Measurements from ENCODE around the gene AMN. TPM values are rescaled to one million over a fixed set of nuclear protein-coding genes. Genes with fewer than 3 reads are reported as not detected.

AMN gene
- total and polyA plus RNA-seq, 9 donors = 0.10 to 4.6 (median 0.59) TPM; not detected in 1

GRCh38 chr14:102878174-102878969, 44.1 kb upstream of the AMN start:
- H3K4me3 ChIP-seq = no peak overlapping the region
- H3K36me3 ChIP-seq = no peaks in the 10 kb centered on the region
- no peak overlapping the region for H3K27ac ChIP-seq
- H3K4me1 ChIP-seq (ENCODE audit: insufficient read depth) = no peaks in the 10 kb centered on the region
- no peak for TF ChIP-seq CTCF (IDR thresholded peaks at IDR 0.05)
- no peak for TF ChIP-seq POLR2A (IDR thresholded peaks at IDR 0.05)
- TF ChIP-seq EP300 (IDR thresholded peaks at IDR 0.05) = no peak
- WGBS, 3 donors = 79 to 85% (median 82%) methylated on average over 6 of the region's 6 CpGs
- intact Hi-C loops (cut with DNase I) = no loop called here
- no peaks in the 10 kb centered on the region for H3K27me3 ChIP-seq
- no peaks in the 10 kb centered on the region for H3K9me3 ChIP-seq
- no peak for DNase-seq

GRCh38 chr14:102878970-102879460, 43.4 kb upstream of the AMN start:
- no peaks in the 10 kb centered on the region for H3K4me1 ChIP-seq (ENCODE audit: insufficient read depth)
- intact Hi-C loops (cut with DNase I) = no loop called here
- no peak overlapping the region for H3K27ac ChIP-seq
- no peak overlapping the region for H3K4me3 ChIP-seq
- H3K27me3 ChIP-seq = no peaks in the 10 kb centered on the region
- no peak for DNase-seq
- TF ChIP-seq POLR2A (IDR thresholded peaks at IDR 0.05) (no peak), CTCF (IDR thresholded peaks at IDR 0.05) (no peak), EP300 (IDR thresholded peaks at IDR 0.05) (no peak)
- H3K9me3 ChIP-seq = no peaks in the 10 kb centered on the region
- no peaks in the 10 kb centered on the region for H3K36me3 ChIP-seq
- whole genome bisulfite sequencing, 3 donors = 90 to 94% (median 94%) methylated on average over 6 of the region's 6 CpGs

GRCh38 chr14:102882226-102882906, 40.1 kb upstream of the AMN start:
- Histone ChIP-seq H3K27ac (no peak overlapping the region), H3K9me3 (no peaks in the 10 kb centered on the region), H3K4me1 (ENCODE audit: insufficient read depth) (no peaks in the 10 kb centered on the region), H3K36me3 (no peaks in the 10 kb centered on the region), H3K4me3 (no peak overlapping the region), H3K27me3 (no peaks in the 10 kb centered on the region)
- no peak for DNase-seq
- TF ChIP-seq CTCF (IDR thresholded peaks at IDR 0.05) (no peak), POLR2A (IDR thresholded peaks at IDR 0.05) (no peak), EP300 (IDR thresholded peaks at IDR 0.05) (no peak)
- intact Hi-C loops (cut with DNase I) = no loop called here
- 66 to 81% (median 74%) methylated on average over 5 of the region's 5 CpGs for WGBS, 3 donors

- Histone ChIP-seq H3K9me3 (no peaks in the 10 kb centered on the region), H3K4me1 (ENCODE audit: insufficient read depth) (no peaks in the 10 kb centered on the region), H3K36me3 (no peaks in the 10 kb centered on the region), H3K4me3 (no peak overlapping the region), H3K27me3 (no peaks in the 10 kb centered on the region), H3K27ac (no peak overlapping the region)
- 91 to 95% (median 92%) methylated on average over 5 of the region's 5 CpGs for WGBS, 3 donors
- TF ChIP-seq CTCF (IDR thresholded peaks at IDR 0.05) (no peak), POLR2A (IDR thresholded peaks at IDR 0.05) (no peak), EP300 (IDR thresholded peaks at IDR 0.05) (no peak)
- DNase-seq = no peak
- intact Hi-C loops (cut with DNase I) = no loop called here
These were observed 39.3 kb upstream of the AMN start for GRCh38 chr14:102883089-102883541.

All from ovary (tissue), 9 donors.